HepG2 (cell line): ENCODE data around the gene CXXC5. TPM values are rescaled to one million over a fixed set of nuclear protein-coding genes. Genes with fewer than 3 reads are reported as not detected.
A peak's percentile ranks its signal among the peaks of the same experiment; 100 is the strongest.

Experiments
- ARID4A ChIP-seq: sonication (generic); formaldehyde crosslinking; IDR thresholded peaks from 2 replicates; pipeline ENCODE4 v1.5.0; 2020; ENCODE audit warnings: mild to moderate bottlenecking, missing genetic modification reagents, borderline replicate concordance
- ASH2L ChIP-seq: fragments of 300-600, 200-600 bp; sonication (generic); IDR thresholded peaks from 2 replicates; pipeline ENCODE4 v1.7.0; 2017; ENCODE audit warnings: low read depth, mild to moderate bottlenecking, moderate library complexity, mixed read lengths, low read length; ENCODE audit not compliant: insufficient read length
- CC2D1A ChIP-seq: sonication (generic); formaldehyde crosslinking; IDR thresholded peaks from 2 replicates; pipeline ENCODE4 v1.8.1; 2023; ENCODE audit warnings: mild to moderate bottlenecking, missing genetic modification reagents
- MAX ChIP-seq: IDR thresholded peaks from 2 replicates; pipeline ENCODE4 v1.6.1; 2012; ENCODE audit warnings: inconsistent platforms
- PAXIP1 ChIP-seq: sonication (generic); formaldehyde crosslinking; conservative IDR thresholded peaks from 2 replicates; pipeline ENCODE4 v1.4.0; 2020; ENCODE audit warnings: mild to moderate bottlenecking, missing genetic modification reagents, moderate library complexity
- PHF20 ChIP-seq: sonication (generic); formaldehyde crosslinking; IDR thresholded peaks from 2 replicates; pipeline ENCODE4 v1.5.0; 2020; ENCODE audit warnings: mild to moderate bottlenecking, missing genetic modification reagents
- RAD21 ChIP-seq: fragments of 450-650 bp; formaldehyde crosslinking; IDR thresholded peaks from 2 replicates; pipeline ENCODE4 v1.5.0; 2020; ENCODE audit warnings: mild to moderate bottlenecking
- REL ChIP-seq: sonication (generic); formaldehyde crosslinking; conservative IDR thresholded peaks from 2 replicates; pipeline ENCODE4 v1.8.0; 2022; ENCODE audit warnings: mild to moderate bottlenecking, missing genetic modification reagents, moderate library complexity
- RFX3 ChIP-seq: IDR thresholded peaks from 2 replicates; pipeline ENCODE4 v1.6.1; 2016; ENCODE audit warnings: missing biosample characterization, missing genetic modification reagents
- SIN3A ChIP-seq: IDR thresholded peaks from 2 replicates; pipeline ENCODE4 v1.6.1; 2011; ENCODE audit warnings: low read depth, mild to moderate bottlenecking, control low read depth, low read length, borderline replicate concordance
- SMC3 ChIP-seq: IDR thresholded peaks from 2 replicates; pipeline ENCODE4 v1.6.1; 2011; ENCODE audit warnings: low read length, improper control_type of control experiment
- SNAI1 ChIP-seq: sonication (generic); formaldehyde crosslinking; IDR thresholded peaks from 2 replicates; pipeline ENCODE4 v1.5.0; 2020; ENCODE audit warnings: mild to moderate bottlenecking, missing genetic modification reagents, borderline replicate concordance
- TEAD3 ChIP-seq: optimal IDR thresholded peaks from 2 replicates; pipeline ENCODE3; 2016; ENCODE audit warnings: borderline replicate concordance
- TOE1 ChIP-seq: sonication (generic); formaldehyde crosslinking; IDR thresholded peaks from 2 replicates; pipeline ENCODE4 v1.4.0; 2020; ENCODE audit warnings: mild to moderate bottlenecking, missing genetic modification reagents
- TP53 ChIP-seq: sonication (generic); formaldehyde crosslinking; conservative IDR thresholded peaks from 2 replicates; pipeline ENCODE4 v1.4.0; 2020; ENCODE audit warnings: missing genetic modification reagents
- ZBTB7B ChIP-seq: sonication (generic); formaldehyde crosslinking; IDR thresholded peaks from 2 replicates; pipeline ENCODE4 v1.4.0; 2020; ENCODE audit warnings: missing genetic modification reagents
- ZNF367 ChIP-seq: sonication (generic); formaldehyde crosslinking; IDR thresholded peaks from 2 replicates; pipeline ENCODE4 v1.4.0; 2020; ENCODE audit warnings: missing genetic modification reagents, borderline replicate concordance
- ZNF552 ChIP-seq: sonication (generic); formaldehyde crosslinking; IDR thresholded peaks from 2 replicates; pipeline ENCODE4 v1.9.0; 2022; ENCODE audit warnings: missing genetic modification reagents, mild to moderate bottlenecking, borderline replicate concordance
- ZNF615 ChIP-seq: sonication (generic); formaldehyde crosslinking; IDR thresholded peaks from 2 replicates; pipeline ENCODE4 v1.5.0; 2020; ENCODE audit warnings: mild to moderate bottlenecking, missing genetic modification reagents, borderline replicate concordance
- ZNF784 ChIP-seq: sonication (generic); formaldehyde crosslinking; IDR thresholded peaks from 2 replicates; pipeline ENCODE4 v1.5.1; 2020; ENCODE audit warnings: missing genetic modification reagents, mild to moderate bottlenecking, borderline replicate concordance
- polyA plus RNA-seq, 8 experiments: library from polyadenylated mRNA; depleted of rRNA in 3 of 8; stranded (reverse) in 7 of 8; unstranded in 1 of 8; fragments of >200 nt; fragmentation: Illumina TruSeq in 4 of 8; extraction: Trizol in 4 of 8; gene quantifications; 2 replicates each; pipeline versions ENCODE4 v1.2.1 to v1.2.3, GENCODE V29; 2011 to 2016; ENCODE audit warnings: low read depth in 4 of 8, missing spikeins in 1 of 8, mixed read lengths in 1 of 8; ENCODE audit not compliant: insufficient read depth in 1 of 8
- total RNA-seq, 5 experiments: library from RNA; depleted of rRNA; stranded (reverse); fragments of >200 nt; fragmentation: Illumina TruSeq; extraction: Trizol; gene quantifications; 2 replicates each; pipeline ENCODE4 v1.2.3, GENCODE V29; 2016; ENCODE audit warnings: low read depth in 1 of 5

The CXXC5 gene
- total and polyA plus RNA-seq, 2 of the 13 experiments (the other 11 are each of a cell fraction or from before 2014, with no cell fraction given) = 32.3 to 33.0 TPM

- TF ChIP-seq PAXIP1 (CRISPR knock-in tag) (peak; percentile 68; the same call in 1 of the 2 replicates), MAX (peak; percentile 47), ZNF552 (CRISPR knock-in tag) (0 out of 2 replicates have a peak, but pooled peaks have one; percentile 49), RAD21 (CRISPR knock-in tag) (peak; percentile 40; the same call in 1 of the 2 replicates), TOE1 (CRISPR knock-in tag) (no peak), ZNF367 (no peak), PHF20 (no peak), TP53 (CRISPR knock-in tag) (no peak), RFX3 (CRISPR knock-in tag) (no peak), SIN3A (no peak), REL (CRISPR knock-in tag) (0 out of 2 replicates have a peak, but pooled peaks have one; percentile 40), ZNF784 (CRISPR knock-in tag) (no peak), ZBTB7B (CRISPR knock-in tag) (peak; percentile 95), SNAI1 (CRISPR knock-in tag) (no peak), SMC3 (no peak), CC2D1A (CRISPR knock-in tag) (no peak), ARID4A (peak; percentile 23; the same call in 1 of the 2 replicates), ZNF615 (CRISPR knock-in tag) (no peak), ASH2L (peak; percentile 22), TEAD3 (peak; percentile 28)
These were observed 60.9 kb downstream of the CXXC5 start (continued) for GRCh38 chr5:139708877-139709581.
